GM12892 (cell line): Measurements from ENCODE around the gene OVOL2. TPM values are rescaled to one million over a fixed set of nuclear protein-coding genes. Genes with fewer than 3 reads are reported as not detected.
"Not testable (repeated sequence)": the region's sequence is repeated elsewhere in the genome, so short reads cannot be mapped to it uniquely, and the experiment has no call there.

ENCODE experiments used
- DNase-seq: peaks from one replicate; pipeline ENCODE4 v3.0.0; 2011; ENCODE audit not compliant: insufficient read length
- FAIRE-seq: peaks from 2 replicates; lab custom pipeline; 2011; peaks lifted over from hg19 to GRCh38; lab: Jason Lieb, UNC
- POLR2A ChIP-seq: IDR thresholded peaks from 2 replicates; pipeline ENCODE4 v1.6.1; 2011; ENCODE audit warnings: low read depth, low read length, control low read depth
- POLR2AphosphoS5 ChIP-seq: IDR thresholded peaks from 2 replicates; pipeline ENCODE4 v1.6.1; 2011; ENCODE audit warnings: low read depth, low read length, control low read depth
- TAF1 ChIP-seq: IDR thresholded peaks from 2 replicates; pipeline ENCODE4 v1.6.1; 2011; ENCODE audit warnings: low read depth, mild to moderate bottlenecking, control low read depth, low read length, borderline replicate concordance
- polyA plus RNA-seq: library from polyadenylated mRNA; unstranded; fragments of >200 nt; gene quantifications from one replicate; pipeline ENCODE4 v1.2.1, GENCODE V29; 2012; ENCODE audit warnings: missing spikeins, inconsistent platforms; ENCODE audit not compliant: missing spikeins

The OVOL2 gene
- not detected for polyA plus RNA-seq

DNA sequence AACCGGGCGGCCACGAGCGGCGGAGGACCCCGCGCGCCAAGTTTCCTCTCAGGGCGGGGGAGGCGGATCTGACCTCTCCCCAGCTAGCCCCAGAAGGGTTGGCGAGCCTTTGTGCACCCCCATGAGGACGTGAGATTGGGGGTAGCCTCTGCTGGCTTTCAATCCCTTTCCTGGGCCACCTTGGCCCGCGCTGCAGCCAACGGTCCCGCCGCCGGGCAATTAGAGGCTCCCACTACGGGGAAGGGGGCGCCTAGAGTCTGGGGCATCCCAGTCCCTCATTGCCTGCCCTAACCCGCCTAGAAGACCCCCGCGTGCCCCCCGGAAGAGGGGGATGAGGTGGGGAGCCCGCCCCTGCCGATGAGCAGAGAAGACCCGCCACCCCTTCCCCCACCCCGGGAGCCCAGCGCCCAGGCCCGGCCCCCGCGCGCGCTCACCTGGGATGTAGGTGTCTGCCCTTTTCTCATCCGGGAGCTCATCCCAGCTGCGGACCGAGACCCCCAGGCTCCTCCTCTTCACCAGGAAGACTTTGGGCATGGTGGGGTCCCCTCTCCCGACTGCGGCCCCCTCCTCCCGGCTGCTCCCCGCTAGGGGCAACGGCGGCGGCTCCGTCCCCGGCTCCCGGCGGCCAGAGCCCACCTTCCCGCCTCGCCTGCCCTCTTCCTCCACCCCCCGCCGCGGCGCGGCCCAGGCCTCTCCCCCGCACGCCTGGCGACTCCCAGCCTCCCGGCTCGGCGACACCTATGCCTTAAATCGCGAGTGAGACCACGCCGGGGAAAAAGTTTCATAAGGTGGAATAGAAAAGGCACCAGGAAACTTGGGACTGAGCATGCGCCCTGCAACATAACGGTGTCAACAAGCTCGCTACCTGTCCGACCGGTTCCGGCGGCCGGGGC, at the start of gene OVOL2:
OVOL2 (minus strand) TSS at position 816 of the 893 bp plus-strand sequence; CDS start at position 534, 282 bp downstream.
- TF ChIP-seq POLR2AphosphoS5 (no peak), POLR2A (no peak)
- DNase-seq, result no peak
- no peak for FAIRE-seq

DNA sequence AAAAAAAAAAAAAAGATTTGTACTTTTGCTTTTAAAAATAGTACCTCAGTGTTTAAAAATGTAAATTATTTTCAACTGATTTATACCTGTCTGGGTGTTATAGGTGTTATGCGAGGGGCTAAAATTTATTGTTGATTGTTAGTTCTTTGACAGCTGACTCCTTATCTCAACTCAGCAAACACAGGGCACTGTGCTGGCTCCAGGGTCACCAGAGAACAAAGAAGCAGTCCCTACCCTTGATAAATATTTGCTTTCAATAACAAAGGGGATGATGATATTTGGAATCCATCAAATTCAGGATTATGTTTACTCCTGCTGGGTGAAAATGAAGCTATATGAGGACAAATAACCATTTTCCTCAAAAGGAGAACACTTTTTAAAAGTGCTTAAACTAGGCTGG, 45.8 kb upstream of the OVOL2 start:
- DNase-seq, result no peak
- TF ChIP-seq POLR2A (no peak), POLR2AphosphoS5 (no peak), TAF1 (no peak)
- no peak for FAIRE-seq

GRCh38 chr20:18101125-18101810, 43.6 kb upstream of the OVOL2 start:
- DNase-seq (no peak), FAIRE-seq (no peak)

DNA sequence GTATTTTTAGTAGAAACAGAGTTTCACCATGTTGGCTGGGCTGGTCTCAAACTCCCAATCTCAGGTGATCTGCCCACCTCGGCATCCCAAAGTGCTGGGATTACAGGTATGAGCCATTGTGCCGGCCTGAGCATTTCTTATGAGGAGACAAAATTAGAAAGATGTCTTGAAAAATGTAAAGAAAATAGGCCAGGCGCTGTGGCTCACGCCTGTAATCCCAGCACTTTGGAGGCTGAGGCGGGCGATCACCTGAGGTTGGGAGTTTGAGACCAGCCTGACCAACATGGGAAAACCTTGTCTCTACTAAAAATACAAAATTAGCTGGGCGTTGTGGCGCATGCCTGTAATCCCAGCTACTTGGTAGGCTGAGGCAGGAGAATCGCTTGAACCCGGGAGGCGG, 42.9 kb upstream of the OVOL2 start:
- not testable (repeated sequence) for FAIRE-seq

More at GRCh38 chr20:18101125-18101810, 43.6 kb upstream of the OVOL2 start:
- TF ChIP-seq TAF1 (no peak), POLR2A (no peak), POLR2AphosphoS5 (no peak)

DNA sequence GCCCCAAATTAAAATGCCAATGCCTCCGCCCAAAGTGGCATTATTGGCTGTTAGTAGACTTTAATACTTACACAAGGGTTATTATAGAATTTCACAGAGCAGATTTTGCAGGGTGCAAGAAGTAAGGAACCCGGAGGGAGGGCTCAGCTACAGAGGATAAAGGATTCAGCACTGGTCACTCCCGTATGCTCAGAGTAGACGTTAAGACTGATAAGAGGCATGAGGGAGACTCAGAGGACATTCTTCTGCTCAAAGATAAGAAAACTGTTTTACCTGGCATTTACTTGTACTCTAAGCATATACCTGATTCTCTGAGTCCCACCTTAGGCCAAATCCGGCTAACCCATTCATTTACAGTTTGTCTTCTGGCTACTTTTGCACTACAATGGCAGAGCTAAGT, 36.5 kb upstream of the OVOL2 start:
- TF ChIP-seq POLR2AphosphoS5 (no peak), POLR2A (no peak), TAF1 (no peak)
- FAIRE-seq, result no peak
- no peak for DNase-seq

More for the DNA sequence above, 42.9 kb upstream of the OVOL2 start:
- not testable (repeated sequence) for DNase-seq

DNA sequence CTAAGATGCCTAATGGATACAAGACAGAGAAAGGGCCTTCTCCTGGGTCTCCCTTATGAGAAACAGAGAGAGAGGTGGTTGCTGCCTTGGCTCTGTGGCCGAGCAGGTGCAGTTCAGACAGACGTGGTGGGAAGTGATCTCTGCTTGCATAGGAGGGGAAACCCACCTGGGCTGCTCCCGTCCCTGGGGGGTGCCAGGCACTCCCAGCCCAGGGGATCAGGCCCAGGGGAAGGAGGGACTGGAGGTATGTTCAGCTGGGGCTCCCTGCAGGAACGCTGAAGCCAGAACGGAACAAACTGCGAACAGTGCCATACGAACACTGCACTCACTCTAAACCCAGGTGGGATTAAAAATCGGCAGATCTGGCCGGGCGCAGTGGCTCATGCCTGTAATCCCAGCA, 35.7 kb upstream of the OVOL2 start:
- no peak for TF ChIP-seq POLR2A
- no peak for TF ChIP-seq POLR2AphosphoS5
- TF ChIP-seq TAF1, result no peak
- DNase-seq, result no peak
- no peak for FAIRE-seq

GRCh38 chr20:18092890-18093289, 35.2 kb upstream of the OVOL2 start:
- TF ChIP-seq POLR2AphosphoS5 (no peak), TAF1 (no peak), POLR2A (no peak)
- DNase-seq, result no peak
- FAIRE-seq, result no peak

DNA sequence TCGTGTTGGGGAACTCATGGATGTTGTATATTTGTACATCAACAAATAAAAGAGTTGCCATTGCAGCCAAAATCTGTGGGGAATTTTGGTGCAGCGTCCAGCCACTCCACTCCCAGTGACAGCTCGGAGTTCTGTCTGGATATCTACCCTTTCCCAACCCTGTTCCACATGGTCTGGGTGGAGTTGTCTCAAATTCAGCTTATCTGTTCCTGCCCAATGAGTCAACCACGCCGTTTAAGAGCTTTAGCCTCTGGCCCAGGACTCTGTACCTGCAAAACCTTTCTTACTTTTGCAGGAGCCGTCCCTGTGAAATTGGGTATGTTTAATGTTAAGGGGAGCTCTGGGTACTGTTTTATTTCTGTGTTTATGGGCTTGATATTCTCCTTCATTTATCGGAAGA, 33.9 kb upstream of the OVOL2 start:
- no peak for DNase-seq
- FAIRE-seq, result no peak
- TF ChIP-seq POLR2A (no peak), TAF1 (no peak), POLR2AphosphoS5 (no peak)

- DNase-seq (no peak), FAIRE-seq (no peak)
- no peak for TF ChIP-seq POLR2A
- TF ChIP-seq POLR2AphosphoS5, result no peak
- no peak for TF ChIP-seq TAF1
Measured at GRCh38 chr20:18090477-18090876, 32.8 kb upstream of the OVOL2 start.

GRCh38 chr20:18090044-18090443, 32.3 kb upstream of the OVOL2 start:
- no peak for FAIRE-seq

DNA sequence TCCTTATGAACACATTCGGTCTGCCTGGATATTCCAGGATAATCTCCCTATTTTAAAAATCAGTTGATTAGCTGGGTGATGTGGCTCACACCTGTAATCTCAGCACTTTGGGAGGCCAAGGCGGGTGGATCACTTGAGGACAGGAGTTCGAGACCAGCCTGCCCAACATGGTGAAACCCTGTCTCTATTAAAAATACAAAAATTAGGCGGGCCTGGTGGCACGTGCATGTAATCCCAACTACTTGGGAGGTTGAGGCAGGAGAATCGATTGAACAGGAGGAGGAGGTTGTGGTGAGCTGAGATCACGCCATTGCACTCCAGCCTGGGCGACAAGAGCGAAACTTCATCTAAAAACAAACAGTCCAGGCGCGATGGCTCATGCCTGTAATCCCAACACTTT, 31.1 kb upstream of the OVOL2 start:
- not testable (repeated sequence) for DNase-seq, FAIRE-seq

More at GRCh38 chr20:18090044-18090443, 32.3 kb upstream of the OVOL2 start:
- DNase-seq, result no peak
- TF ChIP-seq POLR2AphosphoS5, result no peak
- no peak for TF ChIP-seq TAF1
- no peak for TF ChIP-seq POLR2A

DNA sequence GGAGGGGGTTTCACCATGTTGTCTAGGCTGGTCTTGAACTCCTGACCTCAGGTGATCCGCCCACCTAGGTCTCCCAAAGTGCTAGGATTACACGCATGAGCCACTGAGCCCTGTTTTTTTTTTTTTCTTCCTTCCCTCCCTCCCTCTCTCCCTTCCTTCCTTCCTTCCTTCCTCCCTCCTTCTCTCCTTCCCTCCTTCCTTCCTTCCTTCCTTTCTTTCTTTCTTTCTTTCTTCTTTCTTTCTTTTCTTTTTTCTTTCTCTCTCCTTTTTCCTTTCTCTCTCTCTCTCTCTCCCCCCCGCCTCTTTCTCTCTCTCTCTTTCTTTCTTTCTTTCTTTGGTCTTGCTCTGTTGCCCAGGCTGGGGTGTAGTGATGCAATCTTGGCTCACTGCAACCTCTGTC, 30.6 kb upstream of the OVOL2 start:
- FAIRE-seq, DNase-seq: not testable (repeated sequence)

GRCh38 chr20:18087054-18087453, 29.3 kb upstream of the OVOL2 start:
- FAIRE-seq, result no peak
- TF ChIP-seq TAF1 (no peak), POLR2A (no peak), POLR2AphosphoS5 (no peak)
- DNase-seq, result no peak

GRCh38 chr20:18080836-18081235, 23.1 kb upstream of the OVOL2 start:
- not testable (repeated sequence) for FAIRE-seq, DNase-seq
